HG02588 (cell line): ENCODE data around the gene SYPL1.

Experiments used
- ATAC-seq: cut with Tn5 transposase; IDR thresholded peaks from one replicate; pipeline ENCODE4 v1.9.1; 2021; ENCODE audit warnings: mild to moderate bottlenecking, moderate library complexity; ENCODE audit not compliant: unreplicated experiment

The SYPL1 gene

GRCh38 chr7:106095634-106096033 is 16.5 kb downstream of the SYPL1 start:
- ATAC-seq: no peak

- no peak for ATAC-seq
Observed at GRCh38 chr7:106094780-106095179, 17.3 kb downstream of the SYPL1 start.

- no peak for ATAC-seq
Observed at GRCh38 chr7:106092204-106092603, 19.9 kb downstream of the SYPL1 start.

GRCh38 chr7:106089647-106090046 is 22.5 kb downstream of the SYPL1 start:
- peak; percentile 76 for ATAC-seq

- ATAC-seq: no peak
Observed at GRCh38 chr7:106088014-106088413, 24.1 kb downstream of the SYPL1 start.

- ATAC-seq: no peak
Observed at GRCh38 chr7:106086062-106086461, 26.1 kb downstream of the SYPL1 start.

GRCh38 chr7:106085015-106085414 is 27.1 kb downstream of the SYPL1 start:
- ATAC-seq: no peak

- ATAC-seq: no peak
Observed at GRCh38 chr7:106083717-106084116, 28.4 kb downstream of the SYPL1 start.

- no peak for ATAC-seq
Observed at GRCh38 chr7:106082087-106082854, 29.8 kb downstream of the SYPL1 start.

GRCh38 chr7:106080300-106080987 is 31.7 kb downstream of the SYPL1 start:
- no peak for ATAC-seq

GRCh38 chr7:106076537-106076936 is 35.6 kb downstream of the SYPL1 start:
- no peak for ATAC-seq

GRCh38 chr7:106075937-106076336 is 36.2 kb downstream of the SYPL1 start:
- no peak for ATAC-seq

GRCh38 chr7:106074257-106074656 is 37.9 kb downstream of the SYPL1 start:
- no peak for ATAC-seq

GRCh38 chr7:106073701-106074100 is 38.4 kb downstream of the SYPL1 start:
- no peak for ATAC-seq

GRCh38 chr7:106072715-106073091 is 39.4 kb downstream of the SYPL1 start:
- no peak for ATAC-seq

- ATAC-seq: no peak
Observed at GRCh38 chr7:106071999-106072714, 40.0 kb downstream of the SYPL1 start.

GRCh38 chr7:106071356-106071998 is 40.6 kb downstream of the SYPL1 start:
- peak; percentile 99 for ATAC-seq

GRCh38 chr7:106070567-106071254 is 41.4 kb downstream of the SYPL1 start:
- ATAC-seq: no peak

GRCh38 chr7:106070201-106070551 is 41.9 kb downstream of the SYPL1 start:
- ATAC-seq: no peak

- ATAC-seq: no peak
Observed at GRCh38 chr7:106069471-106070200, 42.5 kb downstream of the SYPL1 start.
